ENCODE measurements around the gene CLEC18A. TPM values are rescaled to one million over a fixed set of nuclear protein-coding genes. Genes with fewer than 3 reads are reported as not detected.

CLEC18A gene
- total RNA-seq, 2 donors from 2014 or later: 0.32 to 4.2 TPM

GRCh38 chr16:69909043-69909442, 42.1 kb upstream of the CLEC18A start:
- H3K4me1 ChIP-seq: no peaks in the 10 kb centered on the region
- intact Hi-C loops (cut with DNase I): no loop called here
- no peak for TF ChIP-seq CTCF (IDR thresholded peaks at IDR 0.05)

GRCh38 chr16:69909760-69910159, 41.4 kb upstream of the CLEC18A start:
- H3K27me3 ChIP-seq: no peaks in the 10 kb centered on the region
- no peaks in the 10 kb centered on the region for H3K4me1 ChIP-seq
- intact Hi-C loops (cut with DNase I): no loop called here
- no peak for DNase-seq
- no peak for TF ChIP-seq CTCF (IDR thresholded peaks at IDR 0.05)
- H3K27ac ChIP-seq: no peak overlapping the region
- H3K4me3 ChIP-seq: no peak overlapping the region
- no peaks in the 10 kb centered on the region for H3K36me3 ChIP-seq
- H3K9ac ChIP-seq (ENCODE audit: low read depth in 2 of 2, low read length in 2 of 2): no peak overlapping the region
- no peaks in the 10 kb centered on the region for H3K9me3 ChIP-seq

More at GRCh38 chr16:69909043-69909442, 42.1 kb upstream of the CLEC18A start:
- Histone ChIP-seq H3K27me3 (no peaks in the 10 kb centered on the region), H3K27ac (no peak overlapping the region), H3K4me3 (no peak overlapping the region), H3K36me3 (no peaks in the 10 kb centered on the region), H3K9me3 (no peaks in the 10 kb centered on the region), H3K9ac (ENCODE audit: low read depth in 2 of 2, low read length in 2 of 2) (no peak overlapping the region)
- DNase-seq: no peak

- Histone ChIP-seq H3K9me3 (no peaks in the 10 kb centered on the region), H3K4me3 (no peak overlapping the region), H3K27ac (no peak overlapping the region), H3K36me3 (no peaks in the 10 kb centered on the region), H3K9ac (ENCODE audit: low read depth in 2 of 2, low read length in 2 of 2) (no peak overlapping the region), H3K4me1 (no peaks in the 10 kb centered on the region), H3K27me3 (no peaks in the 10 kb centered on the region)
- intact Hi-C loops (cut with DNase I): no loop called here
- no peak for DNase-seq
- TF ChIP-seq CTCF (IDR thresholded peaks at IDR 0.05): no peak
Observed at GRCh38 chr16:69910964-69911363, 40.2 kb upstream of the CLEC18A start.

- H3K4me1 ChIP-seq: no peaks in the 10 kb centered on the region
- no peak for TF ChIP-seq CTCF (IDR thresholded peaks at IDR 0.05)
- H3K9me3 ChIP-seq: no peaks in the 10 kb centered on the region
- no peak overlapping the region for H3K4me3 ChIP-seq
- H3K36me3 ChIP-seq: no peaks in the 10 kb centered on the region
- H3K9ac ChIP-seq (ENCODE audit: low read depth in 2 of 2, low read length in 2 of 2): no peak overlapping the region
- no peak for DNase-seq
- intact Hi-C loops (cut with DNase I): no loop called here
- no peaks in the 10 kb centered on the region for H3K27me3 ChIP-seq
- no peak overlapping the region for H3K27ac ChIP-seq
Observed at GRCh38 chr16:69916462-69916861, 34.7 kb upstream of the CLEC18A start.

- Histone ChIP-seq H3K36me3 (no peaks in the 10 kb centered on the region), H3K9ac (ENCODE audit: low read depth in 2 of 2, low read length in 2 of 2) (no peak overlapping the region), H3K27me3 (no peaks in the 10 kb centered on the region), H3K4me1 (no peaks in the 10 kb centered on the region), H3K4me3 (no peak overlapping the region), H3K9me3 (no peaks in the 10 kb centered on the region), H3K27ac (no peak overlapping the region)
- no peak for TF ChIP-seq CTCF (IDR thresholded peaks at IDR 0.05)
- intact Hi-C loops (cut with DNase I): no loop called here
- no peak for DNase-seq
Observed at GRCh38 chr16:69917311-69917710, 33.8 kb upstream of the CLEC18A start.

GRCh38 chr16:69917739-69918138, 33.4 kb upstream of the CLEC18A start:
- intact Hi-C loops (cut with DNase I): no loop called here
- no peak overlapping the region for H3K9ac ChIP-seq (ENCODE audit: low read depth in 2 of 2, low read length in 2 of 2)
- H3K36me3 ChIP-seq: no peaks in the 10 kb centered on the region
- H3K27ac ChIP-seq: no peak overlapping the region
- H3K4me3 ChIP-seq: no peak overlapping the region
- no peaks in the 10 kb centered on the region for H3K4me1 ChIP-seq
- H3K27me3 ChIP-seq: no peaks in the 10 kb centered on the region
- no peaks in the 10 kb centered on the region for H3K9me3 ChIP-seq
- DNase-seq: no peak
- no peak for TF ChIP-seq CTCF (IDR thresholded peaks at IDR 0.05)

All from colonic mucosa (tissue), 4 donors.